ENCODE measurements around the gene LEKR1.

GRCh38 chr3:157065201-157065600 lies 239.0 kb downstream of the LEKR1 start:
- no peak for TF ChIP-seq CTCF (IDR thresholded peaks at IDR 0.05)
- no peak for TF ChIP-seq POLR2A (IDR thresholded peaks at IDR 0.05)
